Stimulated activated CD4-positive, alpha-beta T cell treated with anti-CD3 and anti-CD28 coated beads, TNF-alpha, amount 100 ng/mL, for 48 hours (primary cell): Measurements from ENCODE around the gene COX7A1.
A peak's percentile ranks its signal among the peaks of the same experiment; 100 is the strongest.
"Not testable (repeated sequence)": the region's sequence is repeated elsewhere in the genome, so short reads cannot be mapped to it uniquely, and the experiment has no call there.

Experiments
- DNase-seq, 3 donors: peaks; one replicate each; pipeline ENCODE4 v3.0.0-alpha.2; 2020; ENCODE audit warnings: low read depth in 3 of 3

COX7A1 gene

GRCh38 chr19:36141039-36141927 is 11.0 kb downstream of the COX7A1 start:
- DNase-seq = peak; percentile 86 to 87 (median 87)

GRCh38 chr19:36140304-36141038 is 11.8 kb downstream of the COX7A1 start:
- DNase-seq = peak in 1 of 3 donors; percentile 17

DNA sequence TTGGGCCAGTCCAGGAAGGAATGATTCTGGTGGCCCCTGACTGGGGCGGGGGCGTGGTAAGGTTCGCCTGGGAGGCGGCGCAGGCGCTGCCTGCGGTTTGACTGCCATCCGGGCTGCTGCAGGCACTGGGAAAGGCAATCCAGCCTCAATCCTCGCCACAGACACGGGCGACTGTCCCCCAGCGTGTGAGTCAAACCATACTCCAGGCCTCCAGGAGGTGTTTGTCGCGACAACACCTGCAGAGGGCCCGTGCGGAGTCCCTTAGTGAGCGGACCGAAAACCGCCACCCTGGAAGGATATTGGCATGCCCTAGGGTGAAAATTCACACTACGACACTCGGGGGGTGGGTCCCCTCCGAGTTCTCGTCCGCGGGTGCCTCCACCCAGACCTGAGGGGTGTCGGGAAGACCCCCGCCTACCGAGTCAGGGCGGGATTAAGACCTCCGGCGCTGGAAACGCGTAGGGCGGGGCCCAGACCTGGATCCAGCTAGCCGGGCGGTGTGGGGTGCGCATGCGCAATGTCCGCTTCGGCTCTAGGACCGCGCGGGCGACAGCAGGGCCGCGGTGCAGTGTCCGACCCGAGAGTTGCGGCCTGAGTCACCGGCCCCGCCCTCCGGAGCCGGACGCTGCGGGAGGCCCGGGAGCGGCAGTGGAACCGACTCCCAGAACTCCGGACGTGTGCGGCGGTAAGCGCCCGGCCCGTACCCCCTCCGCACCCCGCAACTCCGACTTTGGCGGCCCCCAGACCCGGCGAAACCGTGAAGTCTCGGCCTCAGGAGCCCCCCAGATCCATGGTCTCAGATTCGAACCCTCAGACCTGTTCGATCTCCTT is 12.6 kb downstream of the COX7A1 start, which contains the start of gene CAPNS1:
TSS of gene CAPNS1 (plus strand) at position 594 of the 831 bp plus-strand sequence. CDS start 946 bp downstream, outside the sequence.
- peak; percentile 85 to 93 (median 87) for DNase-seq

DNA sequence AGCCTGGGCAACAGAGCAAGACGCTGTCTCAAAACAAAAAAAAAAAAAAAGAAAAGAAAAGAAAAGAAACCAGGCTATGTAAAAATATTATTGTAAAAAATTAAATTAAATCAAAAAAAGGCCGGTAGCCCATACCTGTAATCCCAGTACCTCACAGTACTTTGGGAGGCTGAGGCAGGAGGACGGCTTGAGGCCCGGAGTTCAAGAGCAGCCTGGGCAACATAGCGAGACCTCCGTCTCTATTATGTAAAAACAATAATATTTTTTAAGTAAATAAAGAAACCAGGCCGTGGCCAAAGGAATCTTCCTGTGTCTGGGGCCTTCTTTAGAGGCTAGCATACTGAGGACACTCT is 13.2 kb downstream of the COX7A1 start:
- no peak for DNase-seq

GRCh38 chr19:36136964-36137686 is 15.1 kb downstream of the COX7A1 start:
- DNase-seq = no peak

GRCh38 chr19:36134867-36135266 is 17.4 kb downstream of the COX7A1 start:
- DNase-seq = not testable (repeated sequence)

GRCh38 chr19:36131221-36131620 is 21.0 kb downstream of the COX7A1 start:
- not testable (repeated sequence) for DNase-seq

GRCh38 chr19:36128392-36128736 is 23.9 kb downstream of the COX7A1 start:
- DNase-seq = no peak

- DNase-seq = no peak
Observed at GRCh38 chr19:36125557-36125956, 26.7 kb downstream of the COX7A1 start.

- DNase-seq = no peak
Observed at GRCh38 chr19:36121486-36122124, 30.6 kb downstream of the COX7A1 start.

DNA sequence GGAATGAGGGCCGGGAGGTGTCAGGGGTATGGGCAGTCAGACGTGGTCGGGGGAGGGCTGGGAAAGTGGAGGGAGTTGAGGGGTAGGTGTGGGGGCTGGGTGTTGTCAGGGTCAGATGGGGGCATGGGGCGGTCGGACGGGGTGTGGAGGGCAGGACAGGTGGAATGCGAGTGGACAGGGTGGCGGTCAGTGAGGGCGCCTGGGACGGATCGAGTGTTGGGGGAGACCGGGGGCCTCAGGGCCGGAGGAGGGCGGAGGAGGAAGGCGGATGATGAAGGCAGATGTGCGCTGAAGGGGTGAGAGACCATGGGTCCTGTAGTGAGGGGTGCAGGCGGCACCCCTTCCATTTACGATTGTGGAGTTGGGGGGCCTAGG is 31.3 kb downstream of the COX7A1 start:
- DNase-seq = no peak

DNA sequence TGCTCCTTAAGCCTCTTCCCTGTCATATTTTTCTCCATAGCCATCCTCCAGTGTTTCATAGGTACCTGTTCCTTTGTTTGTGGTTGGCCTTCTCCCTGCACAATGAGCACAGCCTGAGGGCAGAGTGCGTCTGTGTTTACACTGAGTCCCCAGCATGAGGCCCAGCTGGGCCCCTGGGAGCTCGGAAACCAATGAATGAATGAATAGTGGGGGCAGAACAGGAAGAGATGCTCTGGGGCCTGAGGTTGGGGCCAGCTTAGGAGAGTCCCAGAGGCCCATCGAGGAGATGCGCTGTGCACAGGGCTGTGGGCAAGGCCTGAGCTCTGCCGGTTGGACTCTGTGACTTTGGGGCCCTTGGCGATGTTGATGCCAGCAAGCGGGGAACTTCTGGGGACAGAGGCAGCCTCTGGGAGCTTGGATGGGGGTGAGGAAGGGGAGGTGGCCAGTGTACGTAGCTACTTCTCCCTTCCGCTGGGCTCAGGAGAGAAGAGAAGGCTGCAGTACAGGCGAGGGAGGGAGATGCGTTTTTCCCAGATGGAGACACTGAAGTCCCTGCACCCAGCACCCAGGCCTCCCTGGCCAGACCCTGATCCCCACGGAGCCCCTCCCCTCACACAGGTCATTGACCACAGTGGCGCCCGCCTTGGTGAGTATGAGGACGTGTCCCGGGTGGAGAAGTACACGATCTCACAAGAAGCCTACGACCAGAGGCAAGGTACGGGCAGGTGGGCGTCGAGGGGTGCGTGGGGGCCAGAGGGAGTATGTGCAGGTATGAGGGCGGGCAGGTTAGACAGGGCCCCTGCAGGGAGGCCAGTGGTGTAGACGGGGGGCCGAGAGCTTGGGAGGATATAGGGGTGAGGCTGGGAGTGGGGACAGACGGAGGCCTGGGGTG is 31.9 kb downstream of the COX7A1 start:
- no peak for DNase-seq

- no peak for DNase-seq
Observed at GRCh38 chr19:36116344-36116637, 36.0 kb downstream of the COX7A1 start.

DNA sequence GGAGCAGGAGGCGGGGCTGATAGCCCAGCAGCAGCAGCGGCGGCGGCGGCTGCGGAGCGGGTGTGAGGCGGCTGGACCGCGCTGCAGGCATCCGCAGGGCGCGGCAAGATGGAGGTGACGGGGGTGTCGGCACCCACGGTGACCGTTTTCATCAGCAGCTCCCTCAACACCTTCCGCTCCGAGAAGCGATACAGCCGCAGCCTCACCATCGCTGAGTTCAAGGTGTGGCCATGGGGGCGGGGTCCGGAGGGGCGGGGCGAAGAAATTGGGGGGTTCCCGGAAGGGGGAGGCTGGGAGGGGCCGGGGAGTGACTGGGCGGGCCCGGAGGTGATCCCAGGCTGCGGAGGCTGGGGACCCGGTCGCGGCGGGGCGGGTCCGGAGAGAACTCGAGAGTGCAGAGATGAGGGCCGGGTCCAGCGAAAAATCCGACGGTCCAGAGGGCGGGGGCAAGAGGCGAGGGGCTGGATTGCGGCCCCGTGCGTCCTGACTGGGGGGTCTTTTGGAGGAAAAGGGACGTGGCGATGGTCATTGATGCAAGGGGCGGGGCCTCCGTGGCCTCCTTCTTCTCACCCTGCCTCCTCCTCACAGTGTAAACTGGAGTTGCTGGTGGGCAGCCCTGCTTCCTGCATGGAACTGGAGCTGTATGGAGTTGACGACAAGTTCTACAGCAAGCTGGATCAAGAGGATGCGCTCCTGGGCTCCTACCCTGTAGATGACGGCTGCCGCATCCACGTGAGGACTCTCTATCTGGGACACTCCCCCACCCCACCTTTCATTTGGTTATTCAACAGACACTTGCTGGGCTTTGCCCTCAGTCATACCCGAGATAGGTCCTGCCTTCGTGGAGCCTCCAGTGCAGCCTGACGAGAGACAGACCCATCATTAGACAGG is 36.5 kb downstream of the COX7A1 start, which contains the start of gene TBCB:
TSS of gene TBCB (plus strand) at position 16 of the 891 bp plus-strand sequence. CDS start at position 109, 93 bp downstream.
- peak in 2 of 3 donors; percentile 79 to 94 for DNase-seq

GRCh38 chr19:36114721-36115452 is 37.4 kb downstream of the COX7A1 start, which contains the start of gene POLR2I:
TSS of gene POLR2I (minus strand) at chr19:36114875. CDS start at chr19:36114856, 19 bp downstream.
- peak; percentile 98 to 100 (median 98) for DNase-seq

DNA sequence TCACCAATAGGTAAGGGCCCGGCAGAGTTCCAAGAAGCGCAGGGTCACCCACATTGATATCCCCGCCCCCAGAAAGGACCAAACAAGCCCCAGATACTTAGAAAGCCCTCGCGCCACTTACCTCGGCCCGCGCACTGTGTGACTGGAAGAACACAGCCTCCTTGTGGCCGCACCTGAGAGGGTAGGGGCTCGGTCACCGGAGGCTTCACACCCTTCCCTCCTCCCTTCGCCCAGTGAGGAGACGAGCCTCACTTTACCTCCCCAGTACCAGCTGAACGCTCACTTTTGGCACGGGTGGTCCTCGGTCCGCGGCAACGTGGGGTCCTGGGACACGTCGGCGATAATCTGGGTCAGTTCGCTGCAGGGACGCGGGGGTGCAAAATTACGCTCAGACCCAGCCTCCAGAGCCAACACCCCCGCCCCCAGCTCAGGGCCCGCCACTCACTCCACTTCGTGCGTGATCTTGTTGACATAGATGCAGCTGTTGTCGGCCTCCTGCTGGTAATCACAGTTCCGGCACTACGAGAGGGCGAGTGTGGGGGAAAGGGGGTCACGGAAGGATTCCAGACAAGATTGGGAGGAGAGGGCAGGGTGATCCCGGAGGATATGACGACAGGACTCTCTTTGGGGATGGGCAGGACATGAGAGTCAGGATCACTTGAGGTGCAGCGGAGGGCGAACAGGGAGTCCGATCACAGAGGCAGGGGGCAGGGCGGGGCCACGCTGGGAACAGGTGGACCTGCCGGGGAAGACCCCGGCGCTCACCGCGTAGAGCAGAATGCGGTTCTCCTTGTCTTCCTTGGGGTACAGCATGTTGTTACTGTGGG is 38.1 kb downstream of the COX7A1 start:
- DNase-seq = peak in 1 of 3 donors; percentile 17

GRCh38 chr19:36113425-36113824 is 38.8 kb downstream of the COX7A1 start:
- DNase-seq = no peak
